Naive thymus-derived CD4-positive, alpha-beta T cell (primary cell): ENCODE data around the gene S100A6. TPM values are rescaled to one million over a fixed set of nuclear protein-coding genes. Genes with fewer than 3 reads are reported as not detected.

Experiments
- ATAC-seq: fragments of 150-1000 bp; cut with Tn5 transposase; 2 replicates; pipeline ENCODE4 v1.10.0; 2021; ENCODE audit warnings: mild to moderate bottlenecking, moderate library complexity
- CTCF ChIA-PET: fragments of 350-600 bp; sonication (Branson Sonifier 250); formaldehyde crosslinking; loops from one replicate; lab custom pipeline; 2021; ENCODE audit warnings: antibody characterized with exemption; lab: Charles Lee
- POLR2A ChIA-PET: fragments of 350-600 bp; sonication (Branson Sonifier 250); formaldehyde crosslinking; loops from one replicate; lab custom pipeline; 2021; ENCODE audit warnings: antibody characterized with exemption, inconsistent platforms; lab: Charles Lee
- DNase-seq, 9 donors: peaks; one replicate each; pipeline versions ENCODE4 v3.0.0 to v3.0.0-alpha.2; 2020 to 2022; ENCODE audit warnings: mixed read lengths in 1 of 9
- H3K27ac ChIP-seq: one replicate; pipeline ENCODE4 v1.7.0; 2013; ENCODE audit warnings: mild to moderate bottlenecking, low read depth, low read length, moderate library complexity
- H3K27me3 ChIP-seq, 2 donors: one replicate each; pipeline ENCODE4 v1.7.0; 2013; ENCODE audit warnings: low read length in 2 of 2, mild to moderate bottlenecking in 2 of 2, moderate library complexity in 2 of 2; ENCODE audit not compliant: control insufficient read depth in 2 of 2, insufficient read depth in 2 of 2
- H3K36me3 ChIP-seq, 3 experiments: 1 replicate in 2 of 3; 2 replicates in 1 of 3; pipeline ENCODE4 v1.7.0; 2013; ENCODE audit warnings: low read length in 3 of 3, mild to moderate bottlenecking in 3 of 3, moderate library complexity in 1 of 3; ENCODE audit not compliant: insufficient read depth in 3 of 3, control insufficient read depth in 2 of 3
- H3K4me1 ChIP-seq, 2 donors: one replicate each; pipeline ENCODE4 v1.7.0; 2013; ENCODE audit warnings: low read length in 2 of 2, mild to moderate bottlenecking in 2 of 2, moderate library complexity in 1 of 2; ENCODE audit not compliant: control insufficient read depth in 2 of 2, insufficient read depth in 2 of 2
- H3K4me3 ChIP-seq: 2 replicates; pipeline ENCODE4 v1.7.0; 2013; ENCODE audit warnings: mild to moderate bottlenecking, low read length
- H3K9me3 ChIP-seq, 3 experiments: 1 replicate in 2 of 3; 2 replicates in 1 of 3; pipeline ENCODE4 v1.7.0; 2013; ENCODE audit warnings: low read length in 3 of 3; ENCODE audit not compliant: control insufficient read depth in 2 of 3
- H3K27ac Mint-ChIP-seq, 9 donors: one replicate each; pipeline ENCODE4 v1.8.0; 2020 to 2022; ENCODE audit warnings: mixed read lengths in 9 of 9, mild to moderate bottlenecking in 8 of 9, moderate library complexity in 5 of 9, inconsistent platforms in 2 of 9
- H3K27me3 Mint-ChIP-seq, 5 donors: one replicate each; pipeline ENCODE4 v1.8.0; 2021 to 2022; ENCODE audit warnings: mixed read lengths in 5 of 5, mild to moderate bottlenecking in 1 of 5
- H3K36me3 Mint-ChIP-seq, 5 donors: one replicate each; pipeline ENCODE4 v1.8.0; 2020 to 2022; ENCODE audit warnings: mixed read lengths in 5 of 5, mild to moderate bottlenecking in 3 of 5, inconsistent platforms in 1 of 5
- H3K4me1 Mint-ChIP-seq, 7 donors: one replicate each; pipeline ENCODE4 v1.8.0; 2020 to 2022; ENCODE audit warnings: mixed read lengths in 7 of 7, mild to moderate bottlenecking in 3 of 7, inconsistent platforms in 1 of 7
- H3K4me3 Mint-ChIP-seq, 10 donors: one replicate each; pipeline ENCODE4 v1.8.0; 2020 to 2022; ENCODE audit warnings: mild to moderate bottlenecking in 10 of 10, mixed read lengths in 10 of 10, moderate library complexity in 6 of 10, inconsistent platforms in 2 of 10
- H3K9me3 Mint-ChIP-seq, 11 donors: one replicate each; pipeline ENCODE4 v1.8.0; 2020 to 2022; ENCODE audit warnings: mixed read lengths in 11 of 11, mild to moderate bottlenecking in 4 of 11, inconsistent platforms in 1 of 11, moderate library complexity in 1 of 11
- intact Hi-C, 2 donors: fragments of 100-400 bp; cut with micrococcal nuclease; formaldehyde crosslinking; loops; one replicate each; pipeline ENCODE4 v1.15.1; 2023
- polyA plus RNA-seq, 2 donors: library from polyadenylated mRNA; unstranded; fragments of 300-500 nt; fragmentation: Illumina TruSeq; gene quantifications; one replicate each; pipeline ENCODE4 v1.2.3, GENCODE V29; 2021
- total RNA-seq, 6 experiments: library from RNA in 5 of 6; stranded (reverse) in 5 of 6; gene quantifications; 1 replicate in 5 of 6; 2 replicates in 1 of 6; pipeline ENCODE4 v1.2.3 and lab custom pipeline; 2021 to 2026

Gene S100A6
- total and polyA plus RNA-seq, 7 experiments from 2014 or later = 178 to 568 (median 424) TPM

DNA sequence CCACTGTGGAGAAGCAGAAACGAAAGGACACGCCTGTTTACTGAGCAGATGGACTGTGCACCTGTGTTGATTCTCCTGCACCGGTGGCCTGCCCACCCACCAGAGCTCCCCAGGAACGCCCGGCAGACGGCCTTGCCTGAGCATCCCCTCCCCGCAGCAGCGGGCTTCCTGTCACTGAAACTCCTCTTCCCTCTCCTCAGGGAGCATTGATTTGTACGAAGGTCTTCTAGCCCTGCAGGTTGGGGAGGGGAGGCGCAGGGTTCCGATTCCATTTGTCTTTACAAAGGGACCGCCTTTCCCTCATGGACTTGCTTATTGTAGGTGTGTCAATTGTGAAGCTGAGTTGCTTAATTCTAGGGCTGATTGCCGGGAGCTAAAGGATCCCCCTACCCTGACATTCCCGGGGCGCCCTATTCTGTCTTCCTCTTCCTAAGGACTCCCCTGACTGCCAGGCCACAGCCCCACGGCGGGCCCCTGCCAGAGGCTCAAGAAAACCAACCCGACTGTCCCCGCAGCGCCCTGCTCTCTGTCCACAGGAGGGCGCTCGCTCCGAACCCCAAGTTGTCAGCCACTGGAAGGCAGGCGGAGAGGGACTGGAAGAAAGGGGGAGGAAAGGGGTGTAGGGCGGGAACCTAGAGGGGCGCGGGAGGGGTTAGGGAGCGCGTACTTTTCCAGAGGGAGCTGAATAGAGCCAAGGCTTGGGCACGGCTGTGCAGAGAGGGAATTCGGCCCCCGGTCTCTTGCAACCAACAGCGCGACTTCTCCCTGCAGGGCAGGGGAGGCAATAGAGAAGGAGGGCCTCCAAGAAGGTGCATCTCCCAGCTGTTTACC, 2.8 kb downstream of the S100A6 start:
- intact Hi-C loops = loop anchor here (1.0 to 10.0 kb wide), 9 partner anchors 14 to 462 kb away; partner anchors contain the start of genes CHTOP (in 1 of the 2), CREB3L4 (in 1 of the 2), ILF2 (in 1 of the 2) and RPS27 (in 1 of the 2)
- H3K27me3 Mint-ChIP-seq = no peaks in the 10 kb centered on the region
- H3K4me3 ChIP-seq = peak overlapping the region; percentile 49
- peak; percentile 55 for ATAC-seq
- H3K36me3 Mint-ChIP-seq = peaks cover 0 to 24% (median 0%) of the 10 kb centered on the region in 5 donors
- H3K9me3 Mint-ChIP-seq = no peaks in the 10 kb centered on the region
- no peaks in the 10 kb centered on the region for H3K9me3 ChIP-seq
- H3K27ac Mint-ChIP-seq = peak overlapping the region; percentile 86 to 99 (median 96)
- H3K4me1 ChIP-seq = peaks cover 53 to 59% of the 10 kb centered on the region in 2 donors
- peak; percentile 62 to 85 (median 78) for DNase-seq
- peak overlapping the region; percentile 98 for H3K27ac ChIP-seq
- POLR2A ChIA-PET = interaction anchor here (1.0 to 7.3 kb wide), 11 partner anchors 11 to 251 kb away, joined by 4 to 268 read pairs (median 7); partner anchors contain the start of genes S100A2, S100A4 and S100A5
- H3K27me3 ChIP-seq = no peaks in the 10 kb centered on the region
- CTCF ChIA-PET = interaction anchor here (0.5 to 6.1 kb wide), 21 partner anchors 8 to 222 kb away, joined by 3 to 139 read pairs (median 4); partner anchors contain the start of genes S100A2, S100A4 and S100A5
- H3K4me1 Mint-ChIP-seq = peaks cover 46 to 75% (median 63%) of the 10 kb centered on the region in 7 donors
- peak overlapping the region; percentile 77 to 98 (median 96) for H3K4me3 Mint-ChIP-seq
- peaks cover 0 to 3% (median 0%) of the 10 kb centered on the region in 3 experiments for H3K36me3 ChIP-seq

DNA sequence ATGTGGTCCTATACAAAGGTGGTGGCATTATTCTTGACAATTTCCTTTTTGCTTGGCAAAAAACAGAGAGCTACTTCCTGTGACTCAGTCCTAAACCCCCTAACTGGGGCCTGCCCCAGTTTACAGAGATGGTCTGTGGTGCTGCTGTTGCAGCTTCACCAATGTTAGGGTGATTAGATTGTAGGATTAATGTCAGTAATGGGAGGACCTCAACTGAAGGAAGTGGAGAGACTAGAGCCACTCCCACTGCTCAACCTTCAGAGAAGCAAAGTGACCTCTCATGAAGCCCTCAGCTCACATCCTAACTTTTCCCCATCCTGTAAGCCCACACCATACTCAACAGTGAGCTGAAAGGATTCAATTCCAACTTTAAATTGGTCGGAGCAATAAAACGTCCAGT, 3.6 kb downstream of the S100A6 start:
- H3K9me3 Mint-ChIP-seq = no peaks in the 10 kb centered on the region
- H3K9me3 ChIP-seq = no peaks in the 10 kb centered on the region
- peaks cover 0 to 24% (median 0%) of the 10 kb centered on the region in 5 donors for H3K36me3 Mint-ChIP-seq
- peak overlapping the region; percentile 49 for H3K4me3 ChIP-seq
- ATAC-seq (no peak), DNase-seq (no peak)
- peaks cover 46 to 69% (median 58%) of the 10 kb centered on the region in 7 donors for H3K4me1 Mint-ChIP-seq
- intact Hi-C loops = loop anchor here (2.0 to 10.0 kb wide), 6 partner anchors 15 to 463 kb away; partner anchors contain the start of genes CHTOP (in 1 of the 2), CREB3L4 (in 1 of the 2), ILF2 (in 1 of the 2) and RPS27 (in 1 of the 2)
- H3K27me3 Mint-ChIP-seq = no peaks in the 10 kb centered on the region
- peaks cover 0 to 3% (median 0%) of the 10 kb centered on the region in 3 experiments for H3K36me3 ChIP-seq
- no peaks in the 10 kb centered on the region for H3K27me3 ChIP-seq
- ChIA-PET CTCF (interaction anchor here (0.8 to 6.1 kb wide), 15 partner anchors 9 to 218 kb away, joined by 3 to 139 read pairs (median 4); partner anchors contain the start of genes S100A2, S100A4 and S100A5), POLR2A (interaction anchor here (1.0 to 7.3 kb wide), 11 partner anchors 11 to 252 kb away, joined by 4 to 268 read pairs (median 7); partner anchors contain the start of genes CHTOP, S100A2, S100A4 and S100A5)
- peak overlapping the region; percentile 77 to 98 (median 96) for H3K4me3 Mint-ChIP-seq
- H3K4me1 ChIP-seq = peaks cover 53 to 58% of the 10 kb centered on the region in 2 donors
- H3K27ac Mint-ChIP-seq = peak overlapping the region; percentile 86 to 99 (median 96)
- peak overlapping the region; percentile 98 for H3K27ac ChIP-seq

DNA sequence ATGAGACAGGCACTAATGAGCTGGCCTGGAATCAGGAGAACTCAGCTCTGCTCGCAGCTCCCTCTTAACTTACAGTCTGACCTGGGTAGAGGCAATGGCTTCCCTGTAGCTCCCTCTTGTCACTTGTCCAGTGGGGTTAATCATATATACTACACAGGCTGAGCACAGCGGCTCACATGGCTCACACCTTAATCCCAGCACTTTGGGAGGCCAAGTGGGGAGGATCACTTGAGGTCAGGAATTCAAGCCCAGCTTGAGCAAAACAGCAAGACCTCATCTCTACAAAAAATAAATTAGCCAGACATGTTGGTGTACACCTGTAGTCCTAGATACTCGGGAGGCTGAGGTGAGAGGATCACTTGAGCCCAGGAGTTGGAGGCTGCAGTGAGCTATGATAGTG, 4.2 kb downstream of the S100A6 start:
- H3K4me3 ChIP-seq = no peak overlapping the region
- H3K36me3 ChIP-seq = peaks cover 0 to 3% (median 0%) of the 10 kb centered on the region in 3 experiments
- ATAC-seq = no peak
- POLR2A ChIA-PET = interaction anchor here (0.9 to 7.3 kb wide), 10 partner anchors 11 to 102 kb away, joined by 3 to 268 read pairs (median 8); partner anchors contain the start of genes CHTOP, S100A2, S100A4 and S100A5
- intact Hi-C loops = loop anchor here (2.0 to 10.0 kb wide), 6 partner anchors 15 to 463 kb away; partner anchors contain the start of genes CHTOP (in 1 of the 2), CREB3L4 (in 1 of the 2), ILF2 (in 1 of the 2) and RPS27 (in 1 of the 2)
- Mint-ChIP-seq H3K27ac (peak overlapping the region; percentile 57 to 99 (median 94)), H3K36me3 (peaks cover 0 to 24% (median 0%) of the 10 kb centered on the region in 5 donors), H3K27me3 (no peaks in the 10 kb centered on the region), H3K4me1 (peaks cover 44 to 64% (median 53%) of the 10 kb centered on the region in 7 donors), H3K4me3 (peak overlapping the region in 4 of 10 donors; percentile 29 to 96 (median 32)), H3K9me3 (no peaks in the 10 kb centered on the region)
- no peaks in the 10 kb centered on the region for H3K9me3 ChIP-seq
- peaks cover 47 to 52% of the 10 kb centered on the region in 2 donors for H3K4me1 ChIP-seq
- H3K27ac ChIP-seq = peak overlapping the region; percentile 30
- no peaks in the 10 kb centered on the region for H3K27me3 ChIP-seq
- DNase-seq = no peak
- CTCF ChIA-PET = interaction anchor here (0.6 to 6.1 kb wide), 14 partner anchors 9 to 179 kb away, joined by 3 to 139 read pairs (median 4); partner anchors contain the start of genes S100A2, S100A4 and S100A5

DNA sequence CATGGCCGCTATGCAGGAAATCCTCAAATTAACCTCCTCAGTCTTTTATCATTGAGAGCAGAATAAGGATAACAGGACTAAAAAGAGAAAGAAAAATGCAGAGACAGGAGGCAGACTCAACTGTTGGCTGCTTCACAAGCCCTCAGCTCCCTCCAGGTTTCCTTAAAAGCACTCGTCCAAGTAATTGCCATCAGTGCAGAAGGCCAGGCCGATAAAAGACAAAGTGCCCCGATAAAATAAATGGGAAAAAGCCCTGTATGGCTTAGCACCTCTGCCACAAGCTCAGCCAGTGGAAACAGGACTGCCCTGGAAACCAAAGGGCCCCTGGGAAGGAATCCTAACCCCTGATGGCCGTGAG, 8.1 kb downstream of the S100A6 start:
- CTCF ChIA-PET = interaction anchor here (1.0 kb wide), 1 partner anchor 40 kb away, joined by 4 read pairs; no protein-coding TSS in a partner anchor
- Histone ChIP-seq H3K36me3 (no peaks in the 10 kb centered on the region), H3K4me3 (no peak overlapping the region), H3K27ac (no peak overlapping the region), H3K4me1 (peaks cover 15 to 20% of the 10 kb centered on the region in 2 donors), H3K27me3 (no peaks in the 10 kb centered on the region), H3K9me3 (no peaks in the 10 kb centered on the region)
- Mint-ChIP-seq H3K4me3 (no peak overlapping the region), H3K27me3 (no peaks in the 10 kb centered on the region), H3K27ac (no peak overlapping the region), H3K4me1 (peaks cover 14 to 31% (median 20%) of the 10 kb centered on the region in 7 donors), H3K9me3 (no peaks in the 10 kb centered on the region), H3K36me3 (peaks cover 0 to 6% (median 0%) of the 10 kb centered on the region in 5 donors)
- no peak for ATAC-seq
- intact Hi-C loops = no loop called here
- POLR2A ChIA-PET = interaction anchor here (1.1 to 1.4 kb wide), 2 partner anchors 8 to 13 kb away, joined by 3 read pairs; partner anchors contain the start of genes S100A5 and S100A6
- DNase-seq = no peak

DNA sequence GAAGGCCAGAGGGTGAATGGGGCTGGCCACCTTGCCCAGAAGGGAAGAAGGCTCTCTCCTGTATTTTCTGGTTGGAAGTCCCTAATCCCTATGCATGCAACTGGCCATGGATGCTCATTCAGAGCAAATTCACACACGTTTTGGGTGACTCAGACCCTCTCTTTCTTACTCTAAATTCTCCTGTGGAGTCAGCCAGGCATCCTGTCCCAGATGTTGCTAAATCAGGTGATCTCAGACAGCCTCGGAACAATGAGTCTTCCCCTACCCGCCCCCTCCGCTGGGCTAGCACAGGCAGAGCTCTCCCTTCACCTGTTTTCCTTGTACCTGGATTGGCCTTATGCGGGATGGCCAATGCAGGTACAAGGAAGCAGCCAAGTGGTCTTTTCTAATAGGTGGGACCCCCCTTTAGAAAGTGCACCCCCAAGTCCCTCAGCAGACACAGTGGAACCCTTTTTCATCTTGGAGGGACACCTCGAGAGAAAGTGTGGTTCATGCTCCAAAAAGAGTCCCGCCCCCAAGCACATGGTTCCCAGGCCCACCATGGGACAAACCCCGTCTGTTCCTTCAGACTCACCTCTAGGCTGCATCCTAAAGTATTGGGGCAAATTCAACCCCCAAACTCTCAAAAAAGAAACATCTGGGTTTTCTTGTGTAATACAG, 8.6 kb downstream of the S100A6 start:
- Histone ChIP-seq H3K27me3 (no peaks in the 10 kb centered on the region), H3K36me3 (no peaks in the 10 kb centered on the region), H3K9me3 (no peaks in the 10 kb centered on the region), H3K4me1 (peaks cover 10 to 15% of the 10 kb centered on the region in 2 donors), H3K4me3 (no peak overlapping the region), H3K27ac (no peak overlapping the region)
- CTCF ChIA-PET = interaction anchor here (1.0 kb wide), 1 partner anchor 41 kb away, joined by 4 read pairs; no protein-coding TSS in a partner anchor
- H3K4me1 Mint-ChIP-seq = peaks cover 9 to 31% (median 18%) of the 10 kb centered on the region in 7 donors
- no peak overlapping the region for H3K4me3 Mint-ChIP-seq
- DNase-seq = no peak
- no peak for ATAC-seq
- H3K9me3 Mint-ChIP-seq = no peaks in the 10 kb centered on the region
- POLR2A ChIA-PET = interaction anchor here (1.4 kb wide), 1 partner anchor 8 kb away, joined by 3 read pairs; the partner anchor contains the start of gene S100A6
- no peaks in the 10 kb centered on the region for H3K27me3 Mint-ChIP-seq
- intact Hi-C loops = no loop called here
- H3K36me3 Mint-ChIP-seq = peaks cover 0 to 6% (median 0%) of the 10 kb centered on the region in 5 donors
- H3K27ac Mint-ChIP-seq = no peak overlapping the region
